Esophagus muscularis mucosa (tissue), 4 donors: Measurements from ENCODE around the gene ARHGAP23. TPM values are rescaled to one million over a fixed set of nuclear protein-coding genes. Genes with fewer than 3 reads are reported as not detected.
A peak's percentile ranks its signal among the peaks of the same experiment; 100 is the strongest.

ENCODE experiments used
- DNase-seq: peaks from one replicate; pipeline ENCODE4 v3.0.0-alpha.2; 2017; ENCODE audit errors: extremely low spot score
- H3K27ac ChIP-seq, 4 donors: fragments of 200-600 bp; sonication (generic); replicated peaks in 1 of 4; 1 replicate in 3 of 4; 2 replicates in 1 of 4; pipeline ENCODE4 v1.5.1; 2016 to 2019; ENCODE audit warnings: mild to moderate bottlenecking in 1 of 4
- H3K27me3 ChIP-seq, 4 donors: fragments of 200-600 bp; sonication (generic); one replicate each; pipeline versions ENCODE4 v1.5.1 to v1.6.0; 2016 to 2019
- H3K36me3 ChIP-seq, 4 donors: fragments of 200-600 bp; sonication (generic); one replicate each; pipeline ENCODE4 v1.5.1; 2016 to 2019
- H3K4me1 ChIP-seq, 4 donors: fragments of 200-600 bp; sonication (generic); one replicate each; pipeline ENCODE4 v1.5.1; 2016 to 2019
- H3K4me3 ChIP-seq, 4 donors: fragments of 200-600 bp; sonication (generic); 1 replicate in 2 of 4; 2 replicates in 2 of 4; pipeline ENCODE4 v1.5.1; 2016 to 2019; ENCODE audit warnings: mild to moderate bottlenecking in 4 of 4, moderate library complexity in 1 of 4
- H3K9me3 ChIP-seq, 4 donors: fragments of 200-600 bp; sonication (generic); 1 replicate in 3 of 4; 2 replicates in 1 of 4; pipeline ENCODE4 v1.5.1; 2016 to 2019
- CTCF ChIP-seq, 3 experiments: fragments of 200-600 bp in 2 of 3; fragments of 450-650 bp in 1 of 3; sonication (generic) in 2 of 3; IDR thresholded peaks; one replicate each; pipeline ENCODE4 v1.5.1; 2017 to 2019; ENCODE audit warnings: antibody characterized with exemption in 3 of 3, mild to moderate bottlenecking in 2 of 3, moderate library complexity in 1 of 3
- EP300 ChIP-seq: sonication (generic); formaldehyde crosslinking; IDR thresholded peaks from one replicate; pipeline ENCODE4 v1.6.1; 2017; ENCODE audit warnings: antibody characterized with exemption
- POLR2A ChIP-seq: fragments of 450-650 bp; IDR thresholded peaks from one replicate; pipeline ENCODE4 v1.6.1; 2017; ENCODE audit warnings: antibody characterized with exemption, moderate library complexity, mild to moderate bottlenecking, low read depth
- POLR2AphosphoS5 ChIP-seq, 2 donors: sonication (generic); formaldehyde crosslinking; IDR thresholded peaks; one replicate each; pipeline ENCODE4 v1.6.1; 2017; ENCODE audit warnings: antibody characterized with exemption in 2 of 2
- WGBS: methylation state at CpG from one replicate; pipeline ENCODE4 v1.1.5; 2018; 5-methylcytosine and 5-hydroxymethylcytosine counted together
- intact Hi-C: fragments of 100-400 bp; cut with DNase I; formaldehyde crosslinking; loops from one replicate; pipeline ENCODE4 v1.15.1; 2023
- total RNA-seq, 4 donors: library from RNA; depleted of rRNA; stranded (reverse); fragments of >200 nt; gene quantifications; one replicate each; pipeline versions ENCODE4 v1.1.0 to v1.2.1, GENCODE V29; 2016

ARHGAP23 gene
- total RNA-seq, 4 donors from 2014 or later = 58.6 to 150 (median 104) TPM

DNA sequence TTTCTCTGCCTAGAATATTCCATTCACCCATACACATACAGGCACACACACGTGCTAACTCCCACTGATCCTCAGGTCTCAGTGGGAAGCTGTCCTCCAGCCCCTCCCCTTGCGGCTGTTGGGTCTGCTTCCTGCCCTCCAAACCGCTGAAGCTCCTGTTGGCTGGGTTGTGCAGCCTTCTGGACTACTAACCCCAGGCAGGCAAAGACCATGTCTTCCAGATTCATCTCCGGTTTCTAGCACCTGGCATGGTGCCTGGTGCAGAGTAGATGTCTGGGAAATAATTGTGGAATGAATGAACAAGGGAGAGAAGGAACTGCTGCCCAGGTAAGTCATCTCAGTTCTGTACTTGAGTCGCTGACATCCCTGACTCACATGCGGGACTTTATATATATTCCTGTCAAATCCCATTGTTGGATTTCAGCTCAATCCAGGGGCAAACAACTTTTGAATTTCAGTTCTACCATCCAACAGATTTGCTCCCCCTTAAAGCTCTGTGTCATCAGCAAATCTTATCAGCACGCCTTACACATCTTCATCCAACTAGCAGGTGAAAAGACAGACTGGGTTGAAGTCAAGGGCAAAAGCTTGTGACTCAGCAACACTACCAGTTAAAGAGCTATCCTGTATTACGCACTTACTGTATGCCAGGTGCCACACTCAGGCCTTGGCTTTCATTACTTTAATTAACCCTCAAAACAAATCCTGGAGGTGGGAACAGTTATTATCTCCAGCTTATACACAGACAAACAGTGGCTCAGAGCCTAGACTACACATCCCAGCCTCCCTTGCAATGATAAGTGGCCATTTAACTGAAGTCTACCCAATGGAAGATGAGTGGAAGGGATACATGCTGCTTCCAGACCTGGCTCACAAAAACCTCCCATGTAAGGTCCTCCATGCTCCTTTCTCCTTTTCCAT, 126.4 kb downstream of the ARHGAP23 start:
- Histone ChIP-seq H3K9me3 (no peaks in the 10 kb centered on the region), H3K4me1 (peaks cover 25 to 29% (median 26%) of the 10 kb centered on the region in 4 donors), H3K36me3 (no peaks in the 10 kb centered on the region), H3K27ac (no peak overlapping the region), H3K4me3 (no peak overlapping the region), H3K27me3 (peaks cover 2 to 71% (median 9%) of the 10 kb centered on the region in 4 donors)
- intact Hi-C loops = no loop called here
- 63% methylated on average over 8 of the region's 8 CpGs for WGBS
- DNase-seq = no peak
- no peak for TF ChIP-seq CTCF (IDR thresholded peaks at IDR 0.05)
- no peak for TF ChIP-seq POLR2A
- TF ChIP-seq POLR2AphosphoS5 (IDR thresholded peaks at IDR 0.05) = no peak
- no peak for TF ChIP-seq EP300

DNA sequence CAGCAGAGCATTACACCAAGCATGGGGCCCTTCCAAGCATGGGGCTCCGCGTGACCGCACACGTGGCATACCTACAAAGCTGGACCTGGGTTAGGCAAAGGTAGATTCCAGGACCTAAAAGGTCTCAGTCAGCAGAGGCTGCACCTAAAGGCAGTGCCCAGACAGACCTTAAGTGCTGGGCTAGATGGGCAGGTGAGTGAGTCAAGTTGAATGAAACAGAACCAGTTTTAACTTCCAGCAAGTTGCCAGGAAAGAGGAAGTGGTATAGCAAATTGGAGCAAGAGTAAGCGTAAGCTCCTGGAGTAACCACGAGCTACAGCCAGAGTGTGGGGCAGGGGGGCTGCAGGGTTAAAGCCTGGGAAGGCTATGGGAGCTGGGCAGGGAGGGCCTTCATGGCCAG, 128.0 kb downstream of the ARHGAP23 start:
- no peak for TF ChIP-seq POLR2A
- no peak for TF ChIP-seq POLR2AphosphoS5 (IDR thresholded peaks at IDR 0.05)
- TF ChIP-seq CTCF (IDR thresholded peaks at IDR 0.05) = no peak
- TF ChIP-seq EP300 = no peak
- no peaks in the 10 kb centered on the region for H3K36me3 ChIP-seq
- peaks cover 9 to 79% (median 23%) of the 10 kb centered on the region in 4 donors for H3K27me3 ChIP-seq
- DNase-seq = no peak
- intact Hi-C loops = no loop called here
- no peaks in the 10 kb centered on the region for H3K9me3 ChIP-seq
- 90% methylated on average over 6 of the region's 6 CpGs for WGBS
- H3K4me3 ChIP-seq = no peak overlapping the region
- no peak overlapping the region for H3K27ac ChIP-seq
- peaks cover 28 to 39% (median 32%) of the 10 kb centered on the region in 4 donors for H3K4me1 ChIP-seq

DNA sequence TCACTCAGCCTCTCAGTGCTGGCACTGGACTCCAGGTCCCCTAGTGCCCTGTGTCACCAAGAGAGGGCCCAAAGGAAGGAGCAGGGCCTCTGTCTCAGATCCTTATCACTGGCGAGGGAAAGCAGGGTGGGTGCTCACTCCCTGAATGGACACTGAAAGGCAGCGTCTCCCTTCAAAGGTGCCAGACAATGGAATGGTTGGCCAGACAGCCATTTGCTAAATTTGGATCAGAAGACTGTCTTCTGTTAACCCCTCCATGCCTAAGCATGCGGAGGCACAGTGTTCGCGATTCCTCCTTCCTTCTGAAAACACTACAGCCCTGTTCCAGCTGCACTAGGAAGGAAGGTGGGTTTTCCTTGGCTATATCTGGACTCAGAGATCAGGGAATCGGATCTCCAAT, 129.1 kb downstream of the ARHGAP23 start:
- Histone ChIP-seq H3K36me3 (no peaks in the 10 kb centered on the region), H3K27ac (peak overlapping the region in 2 of 4 donors; percentile 18 to 36), H3K4me3 (peak overlapping the region in 3 of 4 donors; percentile 45 to 63 (median 53)), H3K27me3 (peaks cover 19 to 79% (median 35%) of the 10 kb centered on the region in 4 donors), H3K4me1 (peaks cover 28 to 48% (median 32%) of the 10 kb centered on the region in 4 donors), H3K9me3 (no peaks in the 10 kb centered on the region)
- 59% methylated on average over 6 of the region's 6 CpGs for WGBS
- TF ChIP-seq POLR2A = no peak
- no peak for TF ChIP-seq CTCF (IDR thresholded peaks at IDR 0.05)
- no peak for TF ChIP-seq POLR2AphosphoS5 (IDR thresholded peaks at IDR 0.05)
- TF ChIP-seq EP300 = no peak
- no peak for DNase-seq
- intact Hi-C loops = no loop called here

GRCh38 chr17:38557836-38558727, 129.8 kb downstream of the ARHGAP23 start:
- TF ChIP-seq POLR2A = no peak
- peak; percentile 37 to 82 for TF ChIP-seq POLR2AphosphoS5 (IDR thresholded peaks at IDR 0.05)
- TF ChIP-seq EP300 = no peak
- TF ChIP-seq CTCF (IDR thresholded peaks at IDR 0.05) = peak; percentile 92 to 98 (median 94)
- Histone ChIP-seq H3K4me3 (peak overlapping the region; percentile 45 to 63 (median 50)), H3K36me3 (no peaks in the 10 kb centered on the region), H3K9me3 (no peaks in the 10 kb centered on the region), H3K27me3 (peaks cover 24 to 79% (median 41%) of the 10 kb centered on the region in 4 donors), H3K27ac (peak overlapping the region in 3 of 4 donors; percentile 18 to 36 (median 31)), H3K4me1 (peaks cover 28 to 52% (median 34%) of the 10 kb centered on the region in 4 donors)
- peak; percentile 96 for DNase-seq
- 10% methylated on average over 33 of the region's 52 CpGs for WGBS
- intact Hi-C loops = loop anchor here (2.0 kb wide), 2 partner anchors 27 to 111 kb away; no protein-coding TSS in a partner anchor
